Endothelial cell of umbilical vein (primary cell): ENCODE data around the gene RAB11B. TPM values are rescaled to one million over a fixed set of nuclear protein-coding genes. Genes with fewer than 3 reads are reported as not detected.

Source experiments
- BruUV-seq: library from RNA; stranded (reverse); fragments of 400-500 nt; replicated peaks from 2 replicates; lab custom pipeline; 2021; lab: Mats Ljungman, UMichigan
- CTCF ChIA-PET: fragments of 300-600, 350-600 bp; sonication (Branson Sonifier 250); formaldehyde crosslinking; loops from one replicate; lab custom pipeline; 2021; ENCODE audit warnings: antibody characterized with exemption, inconsistent platforms; lab: Charles Lee
- POLR2A ChIA-PET: fragments of 300-600, 350-600 bp; sonication (Branson Sonifier 250); formaldehyde crosslinking; loops from one replicate; lab custom pipeline; 2021; ENCODE audit warnings: antibody characterized with exemption, inconsistent platforms; lab: Charles Lee
- DNase-seq: peaks from one replicate; pipeline ENCODE4 v3.0.0-alpha.2; 2011; ENCODE audit warnings: low read depth, low spot score
- FAIRE-seq: peaks from 2 replicates; lab custom pipeline; 2011; peaks lifted over from hg19 to GRCh38; lab: Jason Lieb, UNC
- H2AFZ ChIP-seq: 2 replicates; pipeline ENCODE4 v1.6.0; 2012; ENCODE audit warnings: low read depth, low read length, control low read depth, inconsistent platforms
- H3K27ac ChIP-seq: 2 replicates; pipeline ENCODE4 v1.5.1; 2011; ENCODE audit warnings: low read depth, mild to moderate bottlenecking, control low read depth, low read length, moderate library complexity; ENCODE audit not compliant: insufficient read depth
- H3K27me3 ChIP-seq, 2 experiments: 2 replicates each; pipeline versions ENCODE4 v1.6.0 to v1.6.1; 2011; ENCODE audit warnings: low read length in 2 of 2, mixed read lengths in 1 of 2; ENCODE audit not compliant: control insufficient read depth in 2 of 2, insufficient read depth in 2 of 2
- H3K36me3 ChIP-seq, 2 experiments: 2 replicates in 1 of 2; 3 replicates in 1 of 2; pipeline ENCODE4 v1.5.1; 2011; ENCODE audit warnings: low read length in 2 of 2, mild to moderate bottlenecking in 1 of 2, moderate library complexity in 1 of 2; ENCODE audit not compliant: control insufficient read depth in 2 of 2, insufficient read depth in 2 of 2; ENCODE audit errors: extremely low read depth in 1 of 2
- H3K4me1 ChIP-seq: 3 replicates; pipeline ENCODE4 v1.5.1; 2011; ENCODE audit warnings: mild to moderate bottlenecking, low read length; ENCODE audit not compliant: control insufficient read depth, insufficient read depth; ENCODE audit errors: extremely low read depth
- H3K4me2 ChIP-seq: 2 replicates; pipeline ENCODE4 v1.6.1; 2011; ENCODE audit warnings: low read length, control low read depth, mixed read lengths; ENCODE audit not compliant: insufficient read depth
- H3K4me3 ChIP-seq, 3 experiments: fragments of 200-600 bp in 1 of 3; sonication (generic), shearing (Covaris generic) in 1 of 3; replicated peaks in 1 of 3; 2 replicates each; pipeline ENCODE4 v1.5.1; 2011 to 2016; ENCODE audit warnings: control low read depth in 3 of 3, low read length in 3 of 3, mild to moderate bottlenecking in 2 of 3, inconsistent platforms in 1 of 3, low read depth in 1 of 3, moderate library complexity in 1 of 3; ENCODE audit not compliant: insufficient read depth in 1 of 3
- H3K79me2 ChIP-seq: 2 replicates; pipeline ENCODE4 v1.6.0; 2012; ENCODE audit warnings: low read length, inconsistent platforms; ENCODE audit not compliant: control insufficient read depth, insufficient read depth
- H3K9ac ChIP-seq: replicated peaks from 2 replicates; pipeline ENCODE3; 2011; ENCODE audit warnings: low read length, control low read depth; ENCODE audit not compliant: insufficient read depth; ENCODE audit errors: extremely low read depth
- H3K9me1 ChIP-seq: replicated peaks from 3 replicates; pipeline ENCODE4 v1.6.0; 2011; ENCODE audit warnings: mild to moderate bottlenecking, low read length; ENCODE audit not compliant: control insufficient read depth, insufficient read depth; ENCODE audit errors: extremely low read depth
- H3K9me3 ChIP-seq: replicated peaks from 2 replicates; pipeline ENCODE4 v1.5.1; 2012; ENCODE audit warnings: low read length, inconsistent platforms; ENCODE audit not compliant: control insufficient read depth, insufficient read depth
- H4K20me1 ChIP-seq: replicated peaks from 2 replicates; pipeline ENCODE3; 2011; ENCODE audit warnings: mild to moderate bottlenecking, low read length; ENCODE audit not compliant: control insufficient read depth, insufficient read depth; ENCODE audit errors: extremely low read depth
- FOS ChIP-seq: IDR thresholded peaks from 2 replicates; pipeline ENCODE4 v1.6.1; 2011; ENCODE audit warnings: mild to moderate bottlenecking, low read length, moderate library complexity, borderline replicate concordance; ENCODE audit not compliant: insufficient read depth
- MYC ChIP-seq: IDR thresholded peaks from one replicate; pipeline ENCODE4 v1.6.1; 2011; ENCODE audit warnings: mild to moderate bottlenecking, low read depth, low read length
- POLR2A ChIP-seq: IDR thresholded peaks from 2 replicates; pipeline ENCODE4 v1.6.1; 2012; ENCODE audit warnings: low read depth, mild to moderate bottlenecking, control low read depth, low read length
- dilution Hi-C: fragments of 300-500 bp; cut with MboI; formaldehyde crosslinking; loops from one replicate; pipeline ENCODE4 v1.15.0; 2019; ENCODE audit warnings: low sequenced_read_pairs; ENCODE audit not compliant: extremely low pct_ligation_motif_present
- intact Hi-C: fragments of 100-400 bp; cut with micrococcal nuclease; formaldehyde crosslinking; loops from one replicate; pipeline ENCODE4 v1.10.0; 2022
- polyA plus RNA-seq, 4 experiments: library from polyadenylated mRNA; depleted of rRNA in 3 of 4; stranded (reverse) in 3 of 4; unstranded in 1 of 4; fragments of >200 nt; gene quantifications; 2 replicates each; pipeline versions ENCODE4 v1.2.1 to v1.2.3, GENCODE V29; 2011 to 2012; ENCODE audit warnings: missing spikeins in 1 of 4
- total RNA-seq: library from RNA; stranded (reverse); gene quantifications from 2 replicates; pipeline ENCODE4 v1.2.3, GENCODE V29; 2021
- TF ChIP-seq, protein P1 (sequence below): IDR thresholded peaks from 2 replicates; pipeline ENCODE4 v1.6.1; 2011; ENCODE audit not compliant: insufficient read depth, insufficient read length
- TF ChIP-seq, protein P2 (sequence below), 2 donors: IDR thresholded peaks; 1 replicate in 1 of 2; 2 replicates in 1 of 2; pipeline ENCODE4 v1.5.1; 2011; ENCODE audit warnings: low read length in 2 of 2, mild to moderate bottlenecking in 2 of 2, moderate library complexity in 2 of 2, control low read depth in 1 of 2, inconsistent platforms in 1 of 2, low read depth in 1 of 2; ENCODE audit not compliant: insufficient read depth in 1 of 2; ENCODE audit errors: extremely low read depth in 1 of 2

The RAB11B gene
- total and polyA plus RNA-seq, 2 donors (not counting 3 experiments of a cell fraction or from before 2014, with no cell fraction given): 74.1 to 99.8 TPM

DNA sequence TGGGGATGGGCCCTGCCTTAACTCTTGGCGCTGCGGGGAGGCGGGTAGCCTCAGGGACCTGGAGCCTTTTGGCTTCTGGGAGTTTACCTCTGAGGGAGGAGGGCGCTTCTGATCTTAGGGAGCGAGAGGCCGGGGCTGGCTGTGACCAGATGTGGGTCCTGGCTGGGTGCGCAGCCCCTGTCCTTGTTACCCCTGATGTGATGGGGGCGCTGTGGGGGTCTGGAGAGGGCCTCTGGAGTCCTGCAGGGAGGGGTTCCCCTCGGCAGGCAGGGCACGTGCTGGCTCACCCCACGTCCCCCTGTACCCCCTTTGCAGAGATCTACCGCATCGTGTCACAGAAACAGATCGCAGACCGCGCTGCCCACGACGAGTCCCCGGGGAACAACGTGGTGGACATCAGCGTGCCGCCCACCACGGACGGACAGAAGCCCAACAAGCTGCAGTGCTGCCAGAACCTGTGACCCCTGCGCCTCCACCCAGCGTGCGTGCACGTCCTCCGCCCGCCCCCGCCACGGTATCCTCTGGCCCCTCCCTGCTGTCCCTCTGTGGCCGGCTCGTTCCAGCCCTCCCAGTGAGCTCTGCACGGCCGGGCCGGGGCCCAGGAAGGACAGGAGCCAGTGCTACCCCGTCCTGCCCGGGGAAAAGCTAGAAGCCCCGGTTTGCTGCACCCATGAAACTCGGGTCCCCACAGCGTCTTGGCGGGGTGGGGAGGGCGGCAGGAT lies 13.1 kb downstream of the RAB11B start:
- no peak overlapping the region for H3K9ac ChIP-seq
- H3K36me3 ChIP-seq: peaks cover 0 to 31% of the 10 kb centered on the region in 2 experiments
- H2AFZ ChIP-seq: no peak overlapping the region

More for the DNA sequence above, 13.1 kb downstream of the RAB11B start:
- Histone ChIP-seq H3K4me1 (no peaks in the 10 kb centered on the region), H3K9me3 (no peaks in the 10 kb centered on the region), H3K4me2 (no peak overlapping the region), H3K4me3 (no peak overlapping the region), H3K79me2 (peaks cover 4% of the 10 kb centered on the region), H3K27me3 (no peaks in the 10 kb centered on the region), H3K9me1 (no peaks in the 10 kb centered on the region), H3K27ac (no peak overlapping the region), H4K20me1 (no peaks in the 10 kb centered on the region)
- no peak for TF ChIP-seq POLR2A
- no peak for TF ChIP-seq FOS
- TF ChIP-seq, protein P1, sequence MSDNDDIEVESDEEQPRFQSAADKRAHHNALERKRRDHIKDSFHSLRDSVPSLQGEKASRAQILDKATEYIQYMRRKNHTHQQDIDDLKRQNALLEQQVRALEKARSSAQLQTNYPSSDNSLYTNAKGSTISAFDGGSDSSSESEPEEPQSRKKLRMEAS: no peak
- no peak for TF ChIP-seq MYC
- TF ChIP-seq, protein P2, sequence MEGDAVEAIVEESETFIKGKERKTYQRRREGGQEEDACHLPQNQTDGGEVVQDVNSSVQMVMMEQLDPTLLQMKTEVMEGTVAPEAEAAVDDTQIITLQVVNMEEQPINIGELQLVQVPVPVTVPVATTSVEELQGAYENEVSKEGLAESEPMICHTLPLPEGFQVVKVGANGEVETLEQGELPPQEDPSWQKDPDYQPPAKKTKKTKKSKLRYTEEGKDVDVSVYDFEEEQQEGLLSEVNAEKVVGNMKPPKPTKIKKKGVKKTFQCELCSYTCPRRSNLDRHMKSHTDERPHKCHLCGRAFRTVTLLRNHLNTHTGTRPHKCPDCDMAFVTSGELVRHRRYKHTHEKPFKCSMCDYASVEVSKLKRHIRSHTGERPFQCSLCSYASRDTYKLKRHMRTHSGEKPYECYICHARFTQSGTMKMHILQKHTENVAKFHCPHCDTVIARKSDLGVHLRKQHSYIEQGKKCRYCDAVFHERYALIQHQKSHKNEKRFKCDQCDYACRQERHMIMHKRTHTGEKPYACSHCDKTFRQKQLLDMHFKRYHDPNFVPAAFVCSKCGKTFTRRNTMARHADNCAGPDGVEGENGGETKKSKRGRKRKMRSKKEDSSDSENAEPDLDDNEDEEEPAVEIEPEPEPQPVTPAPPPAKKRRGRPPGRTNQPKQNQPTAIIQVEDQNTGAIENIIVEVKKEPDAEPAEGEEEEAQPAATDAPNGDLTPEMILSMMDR (IDR thresholded peaks at IDR 0.05; ENCODE audit: extremely low read depth in 1 of 2, insufficient read depth in 1 of 2, low read depth in 1 of 2, low read length in 2 of 2): no peak
- no peak for DNase-seq
- POLR2A ChIA-PET: no interaction called here
- CTCF ChIA-PET: interaction anchor here (1.0 to 2.0 kb wide), 2 partner anchors 10 to 67 kb away, joined by 3 to 9 read pairs; partner anchors contain the start of gene MARCHF2
- BruUV-seq: no TSS peak
- FAIRE-seq: no peak
- dilution Hi-C loops: no loop called here
- intact Hi-C loops: no loop called here
